Panc1 (cell line): Measurements from ENCODE around the gene LRRC3. TPM values are rescaled to one million over a fixed set of nuclear protein-coding genes. Genes with fewer than 3 reads are reported as not detected.
A peak's percentile ranks its signal among the peaks of the same experiment; 100 is the strongest.

Experiments used
- ATAC-seq: fragments of 200-7000 bp; cut with Tn5 transposase; 2 replicates; pipeline ENCODE4 v1.9.1; 2020; ENCODE audit warnings: mild to moderate bottlenecking, moderate library complexity
- BruUV-seq: library from RNA; stranded (reverse); fragments of 400-500 nt; replicated peaks from 2 replicates; lab custom pipeline; 2021; lab: Mats Ljungman, UMichigan
- CTCF ChIA-PET: fragments of 300-600 bp; sonication (Branson Sonifier 250); formaldehyde crosslinking; loops from one replicate; lab custom pipeline; 2022; ENCODE audit warnings: antibody characterized with exemption; lab: Charles Lee
- POLR2A ChIA-PET: fragments of 300-600 bp; sonication (Branson Sonifier 250); formaldehyde crosslinking; loops from one replicate; lab custom pipeline; 2022; ENCODE audit warnings: antibody characterized with exemption; lab: Charles Lee
- DNase-seq: peaks from one replicate; pipeline ENCODE4 v3.0.0-alpha.2; 2010; ENCODE audit warnings: low read depth, low spot score
- H3K27ac ChIP-seq: 2 replicates; pipeline ENCODE4 v1.5.1; 2011; ENCODE audit warnings: mild to moderate bottlenecking, low read length, inconsistent platforms
- H3K27me3 ChIP-seq: fragments of 200-500 bp; sonication (Bioruptor generic); 2 replicates; pipeline ENCODE4 v1.6.0; 2014; ENCODE audit warnings: low read length, inconsistent platforms; ENCODE audit not compliant: control insufficient read depth, insufficient read depth
- H3K36me3 ChIP-seq: fragments of 200-500 bp; sonication (Bioruptor generic); 2 replicates; pipeline ENCODE4 v1.5.1; 2014; ENCODE audit warnings: inconsistent platforms, mild to moderate bottlenecking, low read length, moderate library complexity; ENCODE audit not compliant: control insufficient read depth, insufficient read depth
- H3K4me1 ChIP-seq: 2 replicates; pipeline ENCODE4 v1.5.1; 2011; ENCODE audit warnings: inconsistent platforms, mild to moderate bottlenecking, low read length, moderate library complexity; ENCODE audit not compliant: control insufficient read depth, insufficient read depth
- H3K4me3 ChIP-seq, 2 experiments: 2 replicates each; pipeline ENCODE4 v1.5.1; 2011 to 2012; ENCODE audit warnings: low read depth in 2 of 2, low read length in 2 of 2, mild to moderate bottlenecking in 2 of 2, inconsistent platforms in 1 of 2, moderate library complexity in 1 of 2
- H3K9me3 ChIP-seq: fragments of 200-500 bp; sonication (Bioruptor generic); 2 replicates; pipeline ENCODE4 v1.5.1; 2014; ENCODE audit warnings: low read depth, mild to moderate bottlenecking, inconsistent platforms, low read length, moderate library complexity; ENCODE audit not compliant: control insufficient read depth, insufficient read depth
- POLR2AphosphoS5 ChIP-seq: IDR thresholded peaks from 2 replicates; pipeline ENCODE4 v1.6.1; 2012; ENCODE audit warnings: mild to moderate bottlenecking, low read depth, low read length, moderate library complexity
- SIN3A ChIP-seq: IDR thresholded peaks from 2 replicates; pipeline ENCODE4 v1.6.1; 2012; ENCODE audit warnings: low read depth, mild to moderate bottlenecking, low read length, moderate library complexity, borderline replicate concordance; ENCODE audit not compliant: insufficient read depth
- TCF7L2 ChIP-seq: IDR thresholded peaks from 2 replicates; pipeline ENCODE4 v1.6.1; 2011; ENCODE audit warnings: mild to moderate bottlenecking, low read depth, low read length, inconsistent platforms
- in situ Hi-C: cut with HindIII; loops from 2 replicates; pipeline ENCODE4 v1.10.0; 2016; ENCODE audit warnings: low sequenced_read_pairs, low pct_unique_long_range_greater_than_20kb
- intact Hi-C: fragments of 100-400 bp; cut with micrococcal nuclease; formaldehyde crosslinking; loops from one replicate; pipeline ENCODE4 v1.10.0; 2022; ENCODE audit not compliant: unreplicated experiment
- total RNA-seq: library from RNA; stranded (reverse); gene quantifications from one replicate; pipeline ENCODE4 v1.2.1, GENCODE V29; 2021; ENCODE audit not compliant: unreplicated experiment
- TF ChIP-seq, protein P1 (sequence below): fragments of 450-650 bp; IDR thresholded peaks from 2 replicates; pipeline ENCODE4 v1.5.1; 2017; ENCODE audit warnings: mild to moderate bottlenecking
- TF ChIP-seq, protein P2 (sequence below), 2 experiments: IDR thresholded peaks; 2 replicates each; pipeline ENCODE4 v1.6.1; 2011 to 2012; ENCODE audit warnings: low read depth in 2 of 2, control low read depth in 1 of 2, low read length in 1 of 2, mild to moderate bottlenecking in 1 of 2, moderate library complexity in 1 of 2; ENCODE audit not compliant: insufficient read depth in 1 of 2

Gene LRRC3
- total RNA-seq, 1 experiment from 2014 or later, result 3.3 TPM

DNA sequence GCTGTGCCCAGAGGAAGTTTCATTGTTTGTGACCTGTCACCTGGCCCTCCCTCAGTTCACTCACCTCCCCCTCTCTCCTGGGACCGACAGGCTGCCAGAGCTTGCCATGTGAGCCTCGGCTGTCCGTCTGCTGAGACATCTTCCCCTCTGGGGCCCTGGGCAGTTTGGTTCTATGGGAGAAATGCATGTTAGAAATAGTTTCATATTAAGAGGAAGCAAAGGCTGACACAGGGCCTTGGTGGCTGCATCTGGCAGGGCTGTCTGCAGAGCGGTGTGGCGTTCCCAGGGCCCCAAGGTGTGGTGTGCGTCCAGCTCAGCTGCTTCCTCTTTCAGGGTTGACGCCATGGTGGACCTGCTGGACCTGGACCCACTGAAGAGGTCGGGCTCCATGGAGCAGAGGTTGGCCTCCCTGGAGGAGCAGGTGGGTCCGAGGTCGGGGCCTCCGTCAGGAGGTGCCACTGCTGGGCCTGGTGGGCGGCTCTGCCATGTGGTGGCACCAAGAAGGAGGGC lies 31.9 kb upstream of the LRRC3 start:
- Histone ChIP-seq H3K27me3 (no peaks in the 10 kb centered on the region), H3K4me3 (no peak overlapping the region), H3K9me3 (no peaks in the 10 kb centered on the region), H3K4me1 (no peaks in the 10 kb centered on the region), H3K27ac (no peak overlapping the region), H3K36me3 (no peaks in the 10 kb centered on the region; the same call in 1 of the 2 replicates)
- no TSS peak for BruUV-seq
- ATAC-seq (no peak), DNase-seq (no peak)
- intact Hi-C loops (no loop called here), in situ Hi-C loops (no loop called here)
- ChIA-PET POLR2A (no interaction called here), CTCF (no interaction called here)
- TF ChIP-seq, protein P1, sequence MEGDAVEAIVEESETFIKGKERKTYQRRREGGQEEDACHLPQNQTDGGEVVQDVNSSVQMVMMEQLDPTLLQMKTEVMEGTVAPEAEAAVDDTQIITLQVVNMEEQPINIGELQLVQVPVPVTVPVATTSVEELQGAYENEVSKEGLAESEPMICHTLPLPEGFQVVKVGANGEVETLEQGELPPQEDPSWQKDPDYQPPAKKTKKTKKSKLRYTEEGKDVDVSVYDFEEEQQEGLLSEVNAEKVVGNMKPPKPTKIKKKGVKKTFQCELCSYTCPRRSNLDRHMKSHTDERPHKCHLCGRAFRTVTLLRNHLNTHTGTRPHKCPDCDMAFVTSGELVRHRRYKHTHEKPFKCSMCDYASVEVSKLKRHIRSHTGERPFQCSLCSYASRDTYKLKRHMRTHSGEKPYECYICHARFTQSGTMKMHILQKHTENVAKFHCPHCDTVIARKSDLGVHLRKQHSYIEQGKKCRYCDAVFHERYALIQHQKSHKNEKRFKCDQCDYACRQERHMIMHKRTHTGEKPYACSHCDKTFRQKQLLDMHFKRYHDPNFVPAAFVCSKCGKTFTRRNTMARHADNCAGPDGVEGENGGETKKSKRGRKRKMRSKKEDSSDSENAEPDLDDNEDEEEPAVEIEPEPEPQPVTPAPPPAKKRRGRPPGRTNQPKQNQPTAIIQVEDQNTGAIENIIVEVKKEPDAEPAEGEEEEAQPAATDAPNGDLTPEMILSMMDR, result no peak
- TF ChIP-seq TCF7L2 (no peak), POLR2AphosphoS5 (no peak), SIN3A (no peak)
- TF ChIP-seq, protein P2, sequence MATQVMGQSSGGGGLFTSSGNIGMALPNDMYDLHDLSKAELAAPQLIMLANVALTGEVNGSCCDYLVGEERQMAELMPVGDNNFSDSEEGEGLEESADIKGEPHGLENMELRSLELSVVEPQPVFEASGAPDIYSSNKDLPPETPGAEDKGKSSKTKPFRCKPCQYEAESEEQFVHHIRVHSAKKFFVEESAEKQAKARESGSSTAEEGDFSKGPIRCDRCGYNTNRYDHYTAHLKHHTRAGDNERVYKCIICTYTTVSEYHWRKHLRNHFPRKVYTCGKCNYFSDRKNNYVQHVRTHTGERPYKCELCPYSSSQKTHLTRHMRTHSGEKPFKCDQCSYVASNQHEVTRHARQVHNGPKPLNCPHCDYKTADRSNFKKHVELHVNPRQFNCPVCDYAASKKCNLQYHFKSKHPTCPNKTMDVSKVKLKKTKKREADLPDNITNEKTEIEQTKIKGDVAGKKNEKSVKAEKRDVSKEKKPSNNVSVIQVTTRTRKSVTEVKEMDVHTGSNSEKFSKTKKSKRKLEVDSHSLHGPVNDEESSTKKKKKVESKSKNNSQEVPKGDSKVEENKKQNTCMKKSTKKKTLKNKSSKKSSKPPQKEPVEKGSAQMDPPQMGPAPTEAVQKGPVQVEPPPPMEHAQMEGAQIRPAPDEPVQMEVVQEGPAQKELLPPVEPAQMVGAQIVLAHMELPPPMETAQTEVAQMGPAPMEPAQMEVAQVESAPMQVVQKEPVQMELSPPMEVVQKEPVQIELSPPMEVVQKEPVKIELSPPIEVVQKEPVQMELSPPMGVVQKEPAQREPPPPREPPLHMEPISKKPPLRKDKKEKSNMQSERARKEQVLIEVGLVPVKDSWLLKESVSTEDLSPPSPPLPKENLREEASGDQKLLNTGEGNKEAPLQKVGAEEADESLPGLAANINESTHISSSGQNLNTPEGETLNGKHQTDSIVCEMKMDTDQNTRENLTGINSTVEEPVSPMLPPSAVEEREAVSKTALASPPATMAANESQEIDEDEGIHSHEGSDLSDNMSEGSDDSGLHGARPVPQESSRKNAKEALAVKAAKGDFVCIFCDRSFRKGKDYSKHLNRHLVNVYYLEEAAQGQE (IDR thresholded peaks at IDR 0.05; ENCODE audit: insufficient read depth in 1 of 2, low read depth in 2 of 2, low read length in 1 of 2), result no peak

DNA sequence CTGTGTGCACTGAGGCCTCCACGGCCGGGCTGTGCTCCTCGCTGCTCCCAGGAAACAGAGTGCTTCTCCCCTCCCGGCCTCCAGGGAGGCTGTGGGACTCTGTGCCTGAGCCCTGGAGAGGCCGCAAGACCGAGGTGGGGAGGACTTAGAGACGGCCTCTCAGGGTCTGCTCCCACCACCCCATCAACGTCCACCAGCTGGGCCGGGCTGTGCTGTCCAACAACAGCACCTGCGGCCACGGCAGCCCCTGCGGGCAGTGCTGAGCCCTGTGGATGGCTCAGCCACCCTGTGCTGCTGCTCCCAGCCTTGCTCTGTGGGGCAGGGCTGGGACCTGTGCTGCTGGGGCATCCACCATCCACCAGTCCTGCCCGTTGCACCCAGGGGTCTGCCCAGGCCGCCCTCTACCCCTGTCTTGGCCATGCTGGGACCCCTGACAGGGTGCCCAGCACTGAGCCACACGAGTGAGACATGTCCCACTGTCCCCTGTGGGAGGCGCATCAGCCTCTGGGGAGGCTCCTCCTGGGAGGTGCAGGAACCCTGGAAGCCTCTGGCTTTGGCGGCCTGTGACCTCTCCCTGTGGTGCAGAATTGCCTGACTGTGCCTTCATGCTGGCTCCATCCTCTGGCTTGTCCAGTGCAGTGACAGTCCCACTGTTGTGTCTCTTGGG lies 31.2 kb upstream of the LRRC3 start:
- Histone ChIP-seq H3K4me3 (no peak overlapping the region), H3K9me3 (no peaks in the 10 kb centered on the region), H3K4me1 (no peaks in the 10 kb centered on the region), H3K27ac (no peak overlapping the region), H3K27me3 (no peaks in the 10 kb centered on the region), H3K36me3 (no peaks in the 10 kb centered on the region; the same call in 1 of the 2 replicates)
- in situ Hi-C loops (no loop called here), intact Hi-C loops (no loop called here)
- ChIA-PET CTCF (no interaction called here), POLR2A (no interaction called here)
- ATAC-seq, result 0 out of 2 replicates have a peak, but pooled peaks have one; percentile 28
- no peak for DNase-seq
- BruUV-seq, result no TSS peak
- TF ChIP-seq, protein P2 (IDR thresholded peaks at IDR 0.05; ENCODE audit: insufficient read depth in 1 of 2, low read depth in 2 of 2, low read length in 1 of 2), result no peak
